M059J (cell line): ENCODE data around the gene FXYD5. TPM values are rescaled to one million over a fixed set of nuclear protein-coding genes. Genes with fewer than 3 reads are reported as not detected.

ENCODE experiments used
- DNase-seq: peaks from one replicate; pipeline ENCODE4 v3.0.0-alpha.2; 2012; ENCODE audit warnings: low read depth
- total RNA-seq: library from RNA; depleted of rRNA; stranded (reverse); fragments of >200 nt; shearing (Covaris generic); gene quantifications from 2 replicates; pipeline ENCODE4 v1.2.3, GENCODE V29; 2014; rRNA removed

FXYD5 gene, protein sequence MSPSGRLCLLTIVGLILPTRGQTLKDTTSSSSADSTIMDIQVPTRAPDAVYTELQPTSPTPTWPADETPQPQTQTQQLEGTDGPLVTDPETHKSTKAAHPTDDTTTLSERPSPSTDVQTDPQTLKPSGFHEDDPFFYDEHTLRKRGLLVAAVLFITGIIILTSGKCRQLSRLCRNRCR
- 183 and 256 TPM in 2 replicates for total RNA-seq

DNA sequence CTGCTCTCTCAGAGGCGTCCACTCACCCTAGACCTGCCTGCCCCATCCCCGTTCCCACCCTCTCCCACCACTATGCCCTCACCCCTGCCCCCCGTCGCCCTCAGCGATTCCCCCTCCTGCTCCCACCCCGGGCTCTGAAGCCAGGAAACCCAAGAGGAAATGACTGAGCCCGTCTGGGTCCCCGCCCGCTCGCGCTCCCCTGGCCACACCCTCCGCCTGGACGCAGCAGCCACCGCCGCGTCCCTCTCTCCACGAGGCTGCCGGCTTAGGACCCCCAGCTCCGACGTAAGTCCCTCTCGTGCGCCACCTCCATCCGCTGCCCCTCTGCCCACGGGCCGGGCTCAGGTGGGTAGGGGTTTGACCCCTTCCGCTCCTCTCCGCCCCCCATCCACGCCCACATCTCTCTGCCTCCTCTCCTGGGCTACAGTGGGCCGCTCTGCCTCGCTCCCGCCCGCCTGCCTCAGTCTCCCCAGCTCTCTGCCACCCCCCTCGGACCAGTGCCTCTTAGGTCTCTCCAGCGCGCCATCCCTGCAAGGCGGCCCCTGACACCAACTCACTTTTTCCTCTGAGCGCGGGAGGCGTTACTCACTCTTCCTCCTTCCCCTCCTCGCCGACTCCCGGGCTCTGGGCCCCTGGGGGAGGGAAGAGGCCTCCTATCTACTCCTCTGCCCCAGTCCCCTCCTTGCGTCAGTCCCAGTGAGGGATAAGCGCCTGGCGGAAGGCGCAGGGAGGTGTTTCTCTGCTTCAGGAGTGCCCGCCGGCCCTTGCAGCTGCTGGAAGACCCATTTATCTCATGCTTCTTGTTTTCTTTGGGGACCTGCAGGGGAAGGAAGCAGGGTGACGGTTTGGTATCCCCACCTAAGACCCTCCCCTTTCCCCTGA lies at the start of gene FXYD5:
Gene FXYD5 (plus strand): TSS at position 211 of the 882 bp plus-strand sequence. CDS start 816 bp downstream, outside the sequence.
- DNase-seq: peak; percentile 87

DNA sequence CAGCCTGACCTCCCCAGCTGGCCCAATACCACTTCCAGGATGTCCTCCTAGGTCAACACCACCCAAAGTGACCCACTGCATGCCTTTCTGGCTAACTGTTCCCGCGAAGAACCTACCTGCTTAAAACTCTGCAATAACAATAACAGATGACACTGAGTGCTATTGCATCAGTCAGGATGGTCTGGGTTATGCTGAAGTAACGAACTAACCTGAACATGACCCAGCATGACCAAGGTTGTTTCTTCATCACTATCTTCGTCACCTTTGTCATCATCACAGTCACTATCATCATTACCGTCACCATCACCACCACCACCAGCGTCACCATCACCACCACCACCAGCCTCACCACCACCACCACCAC lies 49.5 kb upstream of the FXYD5 start:
- no peak for DNase-seq

DNA sequence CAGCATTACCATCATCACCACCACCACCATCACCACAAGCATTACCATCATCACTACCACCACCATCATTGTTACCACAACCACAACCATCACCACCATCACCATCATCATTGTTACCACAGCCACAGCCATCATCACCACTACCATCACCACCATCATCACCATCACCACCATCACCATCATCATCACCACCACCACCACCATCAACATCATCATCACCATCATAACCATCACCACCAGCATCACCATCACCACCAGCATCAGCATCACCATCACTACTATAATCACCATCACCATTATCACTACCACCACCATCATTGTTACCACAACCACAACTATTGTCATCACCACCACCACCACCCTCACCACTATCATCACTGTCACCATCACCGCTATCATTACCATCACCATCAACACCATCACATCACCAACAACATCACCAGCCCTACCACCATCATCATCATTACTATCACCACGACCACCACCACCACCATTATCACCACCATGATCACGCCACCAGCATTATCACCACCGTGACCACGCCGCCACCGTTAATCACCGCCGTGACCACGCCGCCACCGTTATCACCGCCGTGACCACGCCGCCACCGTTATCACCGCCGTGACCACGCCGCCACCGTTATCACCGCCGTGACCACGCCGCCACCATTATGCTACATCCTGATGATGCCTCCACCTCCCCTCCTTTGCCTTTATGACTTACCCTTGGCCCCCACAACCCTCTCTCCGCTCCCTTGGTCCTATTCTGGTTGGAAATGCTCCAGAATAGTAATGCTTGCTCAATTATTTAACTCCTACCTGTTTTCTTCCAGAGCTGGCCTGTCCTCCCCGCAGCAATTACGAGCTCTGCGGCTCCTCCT lies 48.9 kb upstream of the FXYD5 start:
- DNase-seq: no peak

DNA sequence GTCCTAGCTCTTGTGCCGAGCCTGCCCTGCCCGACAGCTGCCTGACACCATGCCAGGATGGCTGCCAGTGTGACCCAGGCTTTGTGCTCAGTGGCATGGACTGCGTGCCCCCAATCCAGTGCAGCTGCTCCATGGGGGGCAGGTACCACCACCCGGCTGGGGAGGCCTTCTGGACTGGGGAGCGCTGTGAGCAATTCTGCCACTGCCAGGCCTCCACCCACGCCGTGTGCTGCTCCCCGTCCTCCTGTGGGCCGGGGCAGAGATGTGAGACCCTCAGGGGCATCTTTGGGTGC lies 48.3 kb upstream of the FXYD5 start:
- no peak for DNase-seq

DNA sequence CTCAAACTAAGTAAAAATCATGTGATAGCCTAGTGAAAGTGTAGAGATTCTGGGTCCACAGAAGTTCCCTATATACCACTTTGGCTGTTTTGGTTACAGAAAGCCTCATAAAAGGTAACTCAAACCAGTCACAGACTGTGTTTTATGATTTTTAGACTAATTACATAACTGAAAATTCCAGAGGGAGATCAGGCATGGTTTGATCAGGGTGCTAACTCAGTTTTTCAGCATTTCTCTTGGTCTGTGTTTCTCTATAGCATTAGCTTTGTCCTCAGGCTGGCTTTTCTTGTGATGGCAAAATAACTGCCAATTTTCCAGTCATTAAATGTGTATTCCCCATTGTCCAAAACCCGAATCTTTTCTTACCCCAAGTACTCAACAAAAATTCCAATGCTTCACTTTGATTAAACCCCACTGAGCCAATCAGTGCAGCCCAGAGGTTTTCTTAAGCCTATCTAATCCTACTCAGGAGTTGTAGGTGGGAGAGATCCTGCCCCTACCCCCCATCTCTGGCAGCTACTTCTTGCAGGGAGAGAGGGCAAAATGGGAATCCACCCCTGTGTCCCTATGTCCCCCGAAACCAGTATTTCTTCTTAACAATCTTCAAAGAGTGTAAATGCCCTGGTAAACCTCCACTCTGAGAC lies 47.5 kb upstream of the FXYD5 start:
- DNase-seq: no peak

DNA sequence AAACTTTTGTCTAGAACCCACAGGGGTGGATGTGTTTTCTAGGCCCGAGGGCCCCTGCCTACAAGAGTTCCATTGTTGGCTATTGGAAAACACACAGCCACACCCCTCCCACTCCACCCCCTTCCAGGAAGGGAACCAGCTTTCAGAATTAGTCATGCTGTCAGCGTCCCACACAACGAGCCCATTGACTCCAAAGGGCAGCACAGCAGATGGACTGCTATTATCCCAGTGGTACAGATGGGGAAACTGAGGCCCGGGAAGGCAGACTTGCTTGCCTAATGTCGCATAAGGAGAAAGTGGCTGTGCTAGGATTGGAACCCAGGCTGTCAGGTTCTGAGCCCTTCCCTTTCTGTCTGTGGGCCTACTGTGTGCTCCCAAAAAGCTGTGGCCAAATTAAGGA lies 47.0 kb upstream of the FXYD5 start:
- DNase-seq: peak; percentile 49

DNA sequence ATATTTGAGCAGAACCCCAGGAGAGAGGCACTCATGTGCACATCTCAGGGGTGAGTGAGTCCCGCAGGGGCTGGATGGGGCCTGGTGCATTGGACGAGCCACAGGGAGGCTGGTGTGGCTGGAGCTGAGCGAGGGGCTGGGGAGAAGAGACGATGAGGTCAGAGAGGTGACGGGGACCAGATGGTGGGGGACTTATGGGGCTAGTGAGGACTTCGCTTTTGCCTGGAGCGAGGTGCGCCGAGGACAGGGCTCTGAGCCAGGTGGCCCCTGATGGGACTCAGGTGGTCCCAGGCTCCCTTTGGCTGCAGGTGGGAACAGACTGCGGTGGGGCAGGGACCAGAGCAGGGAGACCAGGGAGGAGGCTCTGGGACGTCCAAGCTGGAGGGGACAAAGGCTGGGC lies 45.8 kb upstream of the FXYD5 start:
- DNase-seq: no peak

DNA sequence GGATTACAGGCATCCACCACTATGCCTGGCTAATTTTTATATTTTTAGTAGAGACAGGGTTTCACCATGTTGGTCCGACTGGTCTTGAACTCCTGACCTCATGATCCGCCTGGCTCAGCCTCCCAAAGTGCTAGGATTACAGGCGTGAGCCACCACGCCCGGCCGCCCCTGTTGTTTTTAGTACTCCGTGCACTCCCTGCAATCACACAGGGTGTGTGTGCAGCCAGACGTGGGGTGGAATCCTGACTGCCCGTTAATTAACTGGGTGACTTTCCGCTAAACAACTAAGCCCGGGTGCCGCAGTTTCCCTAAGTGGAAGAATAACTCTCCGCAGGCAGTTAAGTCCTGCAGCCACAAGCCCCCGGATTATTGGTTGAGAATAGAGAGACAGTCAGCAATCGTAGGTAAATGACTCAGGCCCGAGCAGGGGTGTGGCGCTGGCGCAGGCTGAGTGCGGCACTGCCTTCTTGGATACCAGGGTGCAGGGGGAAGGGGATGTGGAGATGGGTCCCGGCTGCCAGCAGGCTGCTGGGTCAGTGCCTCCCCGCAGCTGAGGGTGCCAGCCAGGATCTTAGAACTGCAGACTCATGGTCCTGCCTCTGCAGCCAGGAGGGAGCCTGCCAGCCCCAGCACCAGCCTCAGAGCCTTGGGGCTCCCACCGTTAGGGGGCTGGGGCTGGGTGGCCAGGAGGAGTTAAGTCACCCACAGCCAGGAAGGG lies 45.0 kb upstream of the FXYD5 start:
- DNase-seq: peak; percentile 15

DNA sequence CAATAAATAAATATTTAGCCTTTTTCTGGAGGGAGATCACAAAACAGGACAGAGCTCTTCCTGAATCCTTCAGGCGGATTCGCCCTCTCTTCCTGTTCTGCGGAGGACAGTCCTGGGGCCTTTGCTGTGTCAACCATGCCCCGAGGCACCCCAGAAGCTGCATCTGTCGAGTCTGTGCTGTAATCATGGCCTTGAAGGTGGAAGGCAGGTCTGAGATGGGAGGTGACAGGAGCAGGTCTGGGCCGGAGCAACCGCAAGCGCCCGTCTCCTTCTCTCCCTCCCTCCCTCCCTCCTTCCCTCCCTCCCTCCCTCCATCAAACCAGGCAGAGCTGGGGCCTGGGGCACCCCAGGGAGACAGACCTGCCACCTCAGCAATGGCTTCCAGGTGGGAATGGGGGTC lies 43.6 kb upstream of the FXYD5 start:
- no peak for DNase-seq

DNA sequence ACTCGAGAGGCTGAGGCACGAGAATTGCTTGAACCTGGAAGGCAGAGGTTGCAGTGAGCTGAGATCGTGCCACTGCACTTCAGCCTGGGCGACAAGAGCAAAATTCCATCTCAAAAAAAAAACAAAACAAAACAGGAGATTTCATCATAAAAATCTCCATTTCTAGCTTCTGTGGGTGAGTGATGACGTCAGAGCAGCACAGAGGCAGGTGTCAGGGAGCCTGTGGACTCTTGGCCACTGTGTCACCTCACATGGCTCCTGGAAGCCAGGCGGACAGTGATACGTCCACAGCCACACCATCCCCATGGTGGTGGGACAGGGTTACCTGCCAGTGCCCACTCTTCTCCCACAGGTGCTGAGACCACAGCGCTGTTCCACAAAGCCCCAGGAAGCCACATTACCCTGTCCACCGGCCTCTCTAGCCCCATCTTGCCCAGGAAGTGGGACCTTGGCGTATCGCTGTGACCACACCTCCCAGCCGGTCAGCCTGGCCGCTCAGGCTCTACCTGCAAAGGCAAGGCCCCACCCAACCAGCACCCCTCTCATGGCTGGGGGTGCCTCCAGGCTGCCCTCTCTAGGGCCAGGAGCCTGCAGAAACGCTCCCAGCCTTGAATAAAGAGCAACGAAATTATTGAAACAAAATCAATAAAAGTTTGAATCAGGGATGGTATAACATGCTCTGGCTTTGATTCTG lies 41.4 kb upstream of the FXYD5 start:
- no peak for DNase-seq

DNA sequence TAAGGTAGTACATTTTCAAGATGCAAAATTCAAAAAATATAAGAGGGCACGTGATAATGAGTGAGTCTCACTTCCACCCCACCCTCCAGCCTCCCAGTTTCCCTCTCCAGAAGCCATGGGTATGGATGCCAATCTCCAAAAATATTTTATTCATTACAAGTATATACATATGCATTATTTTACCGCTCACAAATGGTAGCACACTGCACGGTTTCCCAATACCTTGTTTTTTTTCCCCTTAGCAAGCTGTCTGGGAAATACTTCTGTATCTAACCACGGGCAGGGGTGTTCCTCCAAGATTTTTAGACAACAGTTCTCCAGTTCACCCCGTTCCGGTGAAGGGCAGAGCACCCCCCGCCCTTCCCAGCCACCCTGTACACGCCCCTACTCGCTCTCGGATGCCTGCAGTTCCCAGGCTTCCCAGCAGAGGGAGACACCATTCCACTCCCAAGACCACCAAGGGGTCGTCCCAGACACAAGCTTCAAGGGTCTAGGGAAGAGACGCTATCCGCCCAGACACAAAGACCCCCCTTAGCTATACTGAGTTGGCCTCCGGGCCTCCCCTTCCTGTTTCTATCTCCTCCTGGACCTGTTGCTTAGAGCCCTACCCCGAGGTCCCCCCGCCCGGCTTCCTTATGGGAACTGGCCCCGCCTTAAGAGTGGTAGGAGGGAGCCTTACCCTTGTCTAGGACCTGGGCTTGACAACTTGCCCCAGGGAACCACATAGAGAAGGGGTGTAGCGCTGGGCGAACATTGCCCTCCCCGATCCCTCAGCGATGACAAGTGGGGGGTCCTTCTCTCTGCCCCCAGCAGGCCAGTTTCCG lies 40.0 kb upstream of the FXYD5 start:
- peak; percentile 20 for DNase-seq

DNA sequence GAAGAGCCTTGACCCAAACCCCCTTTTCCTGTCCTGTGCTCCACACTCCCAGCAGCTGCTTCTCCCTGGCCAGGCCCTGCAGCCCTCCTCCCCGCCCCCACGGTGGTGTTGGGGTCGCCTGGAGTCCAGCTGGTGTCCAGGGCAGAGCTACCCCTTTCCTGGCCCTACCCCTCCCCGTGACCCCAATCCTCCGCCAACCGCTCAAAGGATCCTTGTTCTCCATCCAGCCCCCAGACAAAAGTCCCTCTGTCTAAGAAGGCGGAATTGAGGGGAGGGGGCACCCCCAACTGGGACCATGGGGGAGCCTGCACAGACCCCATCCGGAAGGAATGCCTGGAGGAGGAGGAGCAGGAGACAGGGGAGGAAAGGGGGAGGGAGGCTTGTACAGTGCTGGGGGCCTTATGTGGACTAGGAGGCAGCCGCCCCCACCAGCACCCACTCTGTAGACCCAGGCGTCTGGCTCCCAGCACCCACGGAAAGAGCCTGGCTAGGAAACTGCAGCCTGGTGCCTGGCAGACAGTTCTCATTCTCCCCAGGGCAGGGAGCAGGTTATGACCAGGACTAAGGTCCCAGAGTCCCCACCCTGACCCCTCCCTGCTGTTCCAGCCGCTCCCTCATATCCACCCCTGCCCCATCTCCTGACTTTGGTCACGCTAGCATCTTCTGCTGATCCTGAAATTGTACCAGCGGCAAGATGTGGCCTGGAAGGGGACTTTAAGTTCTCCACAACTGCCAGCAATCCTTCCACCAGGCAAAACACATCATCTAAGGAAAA lies 39.2 kb upstream of the FXYD5 start, which contains the start of gene FXYD3:
Gene FXYD3 (plus strand): TSS at position 647 of the 775 bp plus-strand sequence. CDS start 3,554 bp downstream, outside the sequence.
- no peak for DNase-seq

DNA sequence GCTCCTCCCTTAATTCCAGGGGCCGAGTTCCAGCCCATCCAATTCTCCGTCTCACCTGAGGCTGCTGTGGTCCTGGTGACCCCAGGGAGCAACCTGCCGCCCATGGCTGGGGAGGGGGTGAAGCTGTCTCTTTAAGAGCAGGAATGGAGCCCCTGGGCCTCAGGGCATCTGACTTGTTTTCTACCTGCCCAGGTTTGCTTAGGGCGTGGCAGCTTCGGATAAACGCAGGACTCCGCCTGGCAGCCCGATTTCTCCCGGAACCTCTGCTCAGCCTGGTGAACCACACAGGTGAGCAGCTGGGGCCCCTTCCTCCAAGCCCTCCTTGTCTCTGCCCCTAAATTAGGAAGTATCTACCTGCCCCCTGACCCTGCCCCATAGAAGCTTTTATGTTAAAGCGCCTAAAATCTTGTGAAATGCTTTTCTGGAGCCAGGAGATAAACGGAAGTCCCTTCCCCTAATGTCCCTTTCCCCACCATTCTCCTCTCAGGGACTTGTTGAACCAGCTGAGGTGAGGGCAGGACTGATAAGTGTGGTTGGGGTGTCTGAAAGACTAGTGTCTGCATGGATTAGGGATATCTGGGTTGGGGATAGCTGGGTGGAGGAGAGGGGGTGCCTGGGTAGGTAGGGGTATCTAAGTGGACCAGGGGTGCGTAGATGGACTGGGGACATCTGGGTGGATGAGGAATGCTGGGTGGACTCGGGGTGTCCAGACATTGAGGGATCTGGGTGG lies 38.3 kb upstream of the FXYD5 start:
- DNase-seq: no peak

DNA sequence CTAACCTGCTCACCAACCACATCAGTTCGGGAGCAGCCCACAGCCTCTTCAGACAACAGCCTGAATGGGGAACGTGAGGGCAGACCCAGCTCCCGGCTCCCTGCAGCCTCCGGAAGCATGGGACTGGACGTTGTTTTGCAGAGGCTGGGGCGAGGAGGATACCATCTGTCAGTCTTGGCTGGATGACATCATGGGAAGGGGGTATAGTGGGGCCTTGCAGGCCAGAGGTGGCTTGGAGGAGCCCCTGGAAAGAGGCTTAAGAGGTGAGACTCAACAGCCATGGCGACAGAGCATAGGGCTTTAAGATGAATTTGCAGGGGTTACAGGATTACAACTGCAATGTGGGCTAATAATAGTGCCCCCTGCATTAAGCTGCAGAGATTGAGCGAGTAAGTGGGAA lies 37.4 kb upstream of the FXYD5 start:
- DNase-seq: no peak

DNA sequence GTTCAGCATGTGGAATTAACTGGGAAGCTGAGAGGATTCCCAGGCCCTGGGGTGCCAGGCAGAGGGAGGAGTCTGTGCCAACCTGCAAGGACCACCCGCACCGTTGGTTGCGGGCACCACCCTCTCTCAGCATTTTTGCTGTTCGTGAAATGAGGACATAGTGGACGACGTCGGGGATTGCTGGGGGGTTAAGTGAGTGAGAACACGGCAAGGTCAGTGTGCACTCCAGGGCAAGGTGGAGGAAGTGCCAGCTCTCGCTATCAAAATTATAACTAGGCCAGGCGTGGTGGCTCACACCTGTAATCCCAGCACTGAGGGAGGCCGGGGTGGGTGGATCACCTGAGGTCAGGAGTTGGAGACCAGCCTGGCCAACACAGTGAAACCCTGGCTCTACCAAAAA lies 36.7 kb upstream of the FXYD5 start:
- DNase-seq: no peak

DNA sequence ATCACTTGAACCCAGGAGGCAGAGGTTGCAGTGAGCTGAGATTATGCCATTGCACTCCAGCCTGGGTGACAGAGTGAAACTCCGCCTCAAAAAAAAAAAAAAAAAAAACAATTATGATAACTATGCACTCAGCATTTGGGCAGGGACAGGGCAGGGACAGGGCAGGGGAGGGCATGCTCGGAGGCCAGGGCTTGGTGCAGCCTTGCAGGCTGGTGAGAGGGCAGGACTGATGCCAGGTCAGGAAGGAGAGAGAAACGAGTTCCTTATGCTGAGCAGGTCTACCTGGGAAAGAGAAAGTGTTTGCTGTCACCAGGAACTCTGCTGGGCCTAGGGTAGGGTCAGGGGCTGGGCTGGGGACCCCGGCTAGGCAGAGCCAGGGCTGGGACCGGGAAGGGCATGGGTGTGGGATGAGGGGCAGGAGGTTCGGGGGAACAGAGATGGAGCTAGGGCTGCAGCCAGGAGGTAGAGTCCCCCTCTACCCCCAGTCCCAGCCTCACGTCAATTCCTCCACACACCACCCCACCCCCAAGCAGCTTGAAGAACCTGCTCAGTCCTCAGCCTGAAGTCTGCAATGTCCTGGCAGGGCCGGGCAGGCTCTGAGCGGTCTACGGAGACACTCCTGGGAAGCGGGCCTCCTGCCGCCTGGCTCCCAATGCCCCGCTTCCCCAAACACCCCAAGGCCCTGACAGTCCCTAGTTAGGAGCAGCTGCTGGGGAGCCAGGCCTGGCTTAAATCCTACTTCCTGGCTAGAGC lies 36.1 kb upstream of the FXYD5 start:
- no peak for DNase-seq

DNA sequence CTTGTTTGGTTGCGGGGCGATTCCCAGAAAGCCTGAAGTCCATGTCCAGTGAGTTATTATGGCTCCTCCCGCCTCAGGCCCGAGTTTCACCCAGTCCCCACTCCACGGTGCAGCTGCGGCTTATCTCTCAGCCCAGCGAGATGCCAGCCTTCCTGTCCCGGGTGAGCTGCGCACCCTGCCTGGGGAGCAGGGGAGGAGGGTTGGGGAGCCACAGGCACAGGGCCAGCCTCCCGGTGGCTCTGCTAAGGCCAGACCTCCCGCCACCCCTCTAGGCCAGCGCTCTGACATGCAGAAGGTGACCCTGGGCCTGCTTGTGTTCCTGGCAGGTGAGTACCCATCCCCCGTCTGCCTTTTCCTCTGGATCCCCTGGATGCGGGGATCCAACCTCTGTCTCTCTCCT lies 35.4 kb upstream of the FXYD5 start:
- no peak for DNase-seq
